GM12865 (cell line): ENCODE data around the gene GRIN2B.

Experiments
- DNase-seq: peaks from one replicate; pipeline ENCODE4 v3.0.0; 2010; ENCODE audit warnings: low read depth
- H3K4me3 ChIP-seq: 2 replicates; pipeline ENCODE4 v1.5.1; 2011; ENCODE audit warnings: mild to moderate bottlenecking, low read depth, low read length, control low read depth
- TF ChIP-seq, protein P1 (sequence below): IDR thresholded peaks from 2 replicates; pipeline ENCODE4 v1.5.1; 2011; ENCODE audit warnings: low read length, control low read depth, low read depth, inconsistent platforms; ENCODE audit not compliant: insufficient read depth; ENCODE audit errors: missing control alignments

GRIN2B gene

DNA sequence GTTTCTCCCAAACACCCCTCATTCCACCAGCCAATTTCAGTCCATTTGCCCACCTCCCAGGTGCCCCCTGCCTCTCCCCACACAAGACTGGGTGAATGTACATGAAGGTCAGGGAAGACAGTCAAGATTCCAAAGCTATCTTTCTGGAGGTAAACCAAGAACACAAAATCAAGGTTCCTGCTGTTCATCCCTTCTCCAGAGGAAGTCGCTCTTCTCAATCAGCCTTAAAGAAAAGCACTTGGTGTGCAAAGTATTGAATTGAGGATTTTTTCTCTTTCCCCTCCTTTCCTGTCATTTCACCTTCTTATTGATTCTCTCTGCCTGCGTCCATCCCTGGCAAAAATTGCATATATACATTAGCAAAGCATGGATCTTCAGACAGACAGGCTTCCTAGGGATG, 4.5 kb downstream of the GRIN2B start:
- TF ChIP-seq, protein P1, sequence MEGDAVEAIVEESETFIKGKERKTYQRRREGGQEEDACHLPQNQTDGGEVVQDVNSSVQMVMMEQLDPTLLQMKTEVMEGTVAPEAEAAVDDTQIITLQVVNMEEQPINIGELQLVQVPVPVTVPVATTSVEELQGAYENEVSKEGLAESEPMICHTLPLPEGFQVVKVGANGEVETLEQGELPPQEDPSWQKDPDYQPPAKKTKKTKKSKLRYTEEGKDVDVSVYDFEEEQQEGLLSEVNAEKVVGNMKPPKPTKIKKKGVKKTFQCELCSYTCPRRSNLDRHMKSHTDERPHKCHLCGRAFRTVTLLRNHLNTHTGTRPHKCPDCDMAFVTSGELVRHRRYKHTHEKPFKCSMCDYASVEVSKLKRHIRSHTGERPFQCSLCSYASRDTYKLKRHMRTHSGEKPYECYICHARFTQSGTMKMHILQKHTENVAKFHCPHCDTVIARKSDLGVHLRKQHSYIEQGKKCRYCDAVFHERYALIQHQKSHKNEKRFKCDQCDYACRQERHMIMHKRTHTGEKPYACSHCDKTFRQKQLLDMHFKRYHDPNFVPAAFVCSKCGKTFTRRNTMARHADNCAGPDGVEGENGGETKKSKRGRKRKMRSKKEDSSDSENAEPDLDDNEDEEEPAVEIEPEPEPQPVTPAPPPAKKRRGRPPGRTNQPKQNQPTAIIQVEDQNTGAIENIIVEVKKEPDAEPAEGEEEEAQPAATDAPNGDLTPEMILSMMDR = peak; percentile 14
- no peak overlapping the region for H3K4me3 ChIP-seq
- no peak for DNase-seq

DNA sequence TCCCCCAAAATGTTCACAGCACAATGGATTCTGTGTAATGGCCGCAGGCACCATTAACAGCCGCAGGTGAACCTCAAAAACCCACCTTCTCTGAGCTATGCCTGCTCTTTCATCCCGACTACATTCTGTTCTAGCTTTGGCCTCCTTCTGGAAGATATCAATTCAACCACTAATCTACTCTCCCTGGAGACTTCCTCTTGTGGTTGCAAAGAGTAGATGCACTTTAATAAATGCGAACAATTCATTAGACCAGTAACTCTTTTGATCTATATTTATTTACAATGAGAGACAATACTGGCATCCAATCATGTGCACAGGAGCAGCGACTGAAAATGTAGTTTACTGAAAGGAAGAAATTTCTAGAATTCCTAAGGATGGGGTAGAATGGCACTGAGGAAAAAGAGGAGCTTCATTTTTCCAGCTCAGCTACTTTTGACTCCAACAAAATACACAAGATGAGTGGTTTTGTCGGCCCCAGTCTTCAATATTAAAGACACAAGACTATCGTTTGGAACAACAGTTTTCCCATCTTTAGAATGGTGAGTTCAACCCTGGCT, 5.3 kb downstream of the GRIN2B start:
- TF ChIP-seq, protein P1 = no peak
- DNase-seq = no peak
- H3K4me3 ChIP-seq = no peak overlapping the region

DNA sequence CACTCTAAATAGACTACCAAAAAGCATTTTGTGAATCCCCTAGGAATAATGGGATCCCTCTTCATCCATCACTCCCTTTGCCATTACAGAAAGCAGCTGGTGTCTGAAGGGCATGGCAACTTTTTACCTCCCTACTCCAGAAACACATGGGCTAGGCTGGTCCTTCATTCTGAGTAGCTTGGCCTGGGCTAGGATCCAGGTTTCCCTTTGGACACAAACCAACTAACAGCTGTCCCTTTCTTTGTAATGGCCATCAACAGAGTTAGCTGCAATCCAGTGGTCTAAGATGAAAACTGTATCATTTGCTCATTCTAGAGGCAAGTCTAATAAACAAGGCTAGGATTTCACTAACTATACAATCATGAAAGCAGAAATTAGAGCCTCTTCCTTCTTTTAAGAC, 7.4 kb downstream of the GRIN2B start:
- TF ChIP-seq, protein P1 = no peak
- H3K4me3 ChIP-seq = no peak overlapping the region
- no peak for DNase-seq

DNA sequence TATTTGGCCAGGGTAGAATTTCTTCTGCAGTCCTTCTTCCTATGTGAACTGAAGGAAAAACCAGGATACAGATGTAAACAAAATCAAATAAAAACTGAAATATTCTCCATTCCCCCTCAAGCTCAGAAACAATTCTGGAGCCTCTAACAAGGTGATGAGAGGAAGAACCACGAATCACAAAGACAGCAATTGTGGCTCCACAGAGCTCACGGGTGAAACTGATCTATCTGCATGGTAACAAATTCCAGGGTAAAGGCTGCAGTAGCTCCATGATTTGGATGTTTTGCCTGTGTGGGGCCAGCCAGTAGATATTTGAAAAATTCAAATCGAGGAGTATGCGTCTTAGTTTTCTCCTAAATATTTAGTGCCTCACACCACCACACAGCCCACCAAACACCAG, 10.6 kb downstream of the GRIN2B start:
- TF ChIP-seq, protein P1 = no peak
- no peak for DNase-seq
- H3K4me3 ChIP-seq = no peak overlapping the region

DNA sequence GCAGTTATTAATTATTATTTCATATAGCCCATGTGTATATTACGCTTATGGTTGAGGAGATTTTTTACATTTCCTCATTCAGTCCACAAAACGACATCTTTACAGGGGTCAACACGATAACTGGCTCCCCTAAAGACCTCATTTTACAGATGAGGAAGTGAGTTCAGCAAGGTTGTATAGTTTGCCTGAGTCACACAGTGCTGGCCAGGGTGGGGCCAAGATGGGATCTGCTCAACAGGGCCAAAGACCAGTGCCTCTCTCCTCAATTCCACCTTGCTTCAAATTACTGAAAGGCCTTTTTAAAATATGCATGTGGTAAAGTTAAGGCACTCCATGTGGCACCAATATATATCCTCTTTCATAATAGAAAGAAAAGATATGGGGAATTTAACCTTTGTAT, 13.1 kb downstream of the GRIN2B start:
- no peak for DNase-seq
- TF ChIP-seq, protein P1 = no peak
- no peak overlapping the region for H3K4me3 ChIP-seq

DNA sequence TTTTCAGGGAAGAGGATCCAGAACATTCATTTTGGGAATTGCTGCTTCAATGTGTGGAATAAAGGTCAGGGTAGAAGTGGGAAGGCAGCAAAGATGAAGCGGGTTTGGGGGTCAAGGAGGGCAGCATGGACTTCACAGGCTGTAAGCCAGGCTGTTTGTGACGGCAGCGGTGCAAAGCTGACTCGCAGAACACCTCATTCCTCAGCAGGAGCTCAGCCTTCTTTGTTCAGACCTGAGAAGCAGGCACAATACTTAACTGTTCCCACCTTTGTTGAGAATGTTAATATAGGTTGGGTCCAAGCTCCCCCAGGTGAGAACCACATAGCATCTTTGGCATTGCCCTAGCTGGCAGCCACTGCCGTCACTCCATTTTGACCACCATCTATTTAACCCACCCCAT, 16.7 kb downstream of the GRIN2B start:
- H3K4me3 ChIP-seq = no peak overlapping the region
- TF ChIP-seq, protein P1 = no peak
- DNase-seq = no peak

DNA sequence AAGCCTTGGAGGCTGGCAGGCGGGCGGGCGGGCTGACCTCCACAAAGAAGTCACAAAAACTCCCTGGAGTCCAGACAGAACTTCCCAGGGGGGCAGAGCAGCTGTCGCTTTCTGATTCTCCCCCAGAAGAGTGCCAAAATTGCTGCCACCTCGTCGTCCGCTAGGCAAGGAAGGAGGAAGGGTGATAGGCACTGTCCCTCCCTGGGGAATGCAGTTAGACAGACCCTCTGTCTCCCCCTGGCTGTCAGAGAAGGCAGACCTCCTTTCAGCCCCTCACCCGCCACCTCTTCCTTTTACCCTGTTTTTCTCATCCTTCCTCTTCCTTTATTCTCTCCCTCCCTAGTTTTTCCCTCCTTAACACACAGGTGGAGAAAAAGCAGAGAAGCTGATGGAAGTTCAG, 18.7 kb downstream of the GRIN2B start:
- TF ChIP-seq, protein P1 = peak; percentile 48

More for the DNA sequence above, 18.7 kb downstream of the GRIN2B start:
- peak; percentile 24 for DNase-seq
- H3K4me3 ChIP-seq = no peak overlapping the region
